Measurements from ENCODE around the gene MAGIX.

The MAGIX gene

DNA sequence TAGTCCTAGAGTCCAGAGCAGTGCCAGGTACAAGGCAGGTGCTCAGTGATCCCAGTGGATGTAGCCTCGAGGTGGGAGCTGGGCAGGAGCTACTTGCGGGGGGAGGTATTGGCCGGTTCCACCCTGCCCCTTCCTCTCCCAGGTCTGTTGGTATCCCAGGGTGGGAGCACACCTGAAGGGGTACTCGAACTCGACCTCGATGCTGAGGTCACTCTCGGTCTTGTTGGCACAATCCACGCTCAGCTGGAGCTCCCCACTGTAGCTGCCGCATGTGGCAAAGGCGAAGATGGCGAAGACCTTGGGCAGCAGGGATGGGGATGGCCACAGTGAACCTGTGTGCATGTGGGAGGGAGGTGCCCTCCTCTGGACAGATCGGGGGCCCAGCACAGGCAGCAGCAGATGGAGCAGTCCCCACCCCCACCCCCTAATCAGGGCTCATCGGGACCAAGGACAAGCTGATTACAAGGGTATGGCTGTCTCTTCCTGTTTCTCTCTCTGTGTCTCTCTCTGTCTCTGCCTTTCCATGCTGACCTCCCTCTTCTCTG is 35.1 kb downstream of the MAGIX start:
- TF ChIP-seq, protein P1, sequence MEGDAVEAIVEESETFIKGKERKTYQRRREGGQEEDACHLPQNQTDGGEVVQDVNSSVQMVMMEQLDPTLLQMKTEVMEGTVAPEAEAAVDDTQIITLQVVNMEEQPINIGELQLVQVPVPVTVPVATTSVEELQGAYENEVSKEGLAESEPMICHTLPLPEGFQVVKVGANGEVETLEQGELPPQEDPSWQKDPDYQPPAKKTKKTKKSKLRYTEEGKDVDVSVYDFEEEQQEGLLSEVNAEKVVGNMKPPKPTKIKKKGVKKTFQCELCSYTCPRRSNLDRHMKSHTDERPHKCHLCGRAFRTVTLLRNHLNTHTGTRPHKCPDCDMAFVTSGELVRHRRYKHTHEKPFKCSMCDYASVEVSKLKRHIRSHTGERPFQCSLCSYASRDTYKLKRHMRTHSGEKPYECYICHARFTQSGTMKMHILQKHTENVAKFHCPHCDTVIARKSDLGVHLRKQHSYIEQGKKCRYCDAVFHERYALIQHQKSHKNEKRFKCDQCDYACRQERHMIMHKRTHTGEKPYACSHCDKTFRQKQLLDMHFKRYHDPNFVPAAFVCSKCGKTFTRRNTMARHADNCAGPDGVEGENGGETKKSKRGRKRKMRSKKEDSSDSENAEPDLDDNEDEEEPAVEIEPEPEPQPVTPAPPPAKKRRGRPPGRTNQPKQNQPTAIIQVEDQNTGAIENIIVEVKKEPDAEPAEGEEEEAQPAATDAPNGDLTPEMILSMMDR (IDR thresholded peaks at IDR 0.05; ENCODE audit: insufficient read depth, missing control alignments), result no peak
- peak; percentile 46 for DNase-seq (ENCODE audit: insufficient read length, low spot score)
- FAIRE-seq, result peak; percentile 77

DNA sequence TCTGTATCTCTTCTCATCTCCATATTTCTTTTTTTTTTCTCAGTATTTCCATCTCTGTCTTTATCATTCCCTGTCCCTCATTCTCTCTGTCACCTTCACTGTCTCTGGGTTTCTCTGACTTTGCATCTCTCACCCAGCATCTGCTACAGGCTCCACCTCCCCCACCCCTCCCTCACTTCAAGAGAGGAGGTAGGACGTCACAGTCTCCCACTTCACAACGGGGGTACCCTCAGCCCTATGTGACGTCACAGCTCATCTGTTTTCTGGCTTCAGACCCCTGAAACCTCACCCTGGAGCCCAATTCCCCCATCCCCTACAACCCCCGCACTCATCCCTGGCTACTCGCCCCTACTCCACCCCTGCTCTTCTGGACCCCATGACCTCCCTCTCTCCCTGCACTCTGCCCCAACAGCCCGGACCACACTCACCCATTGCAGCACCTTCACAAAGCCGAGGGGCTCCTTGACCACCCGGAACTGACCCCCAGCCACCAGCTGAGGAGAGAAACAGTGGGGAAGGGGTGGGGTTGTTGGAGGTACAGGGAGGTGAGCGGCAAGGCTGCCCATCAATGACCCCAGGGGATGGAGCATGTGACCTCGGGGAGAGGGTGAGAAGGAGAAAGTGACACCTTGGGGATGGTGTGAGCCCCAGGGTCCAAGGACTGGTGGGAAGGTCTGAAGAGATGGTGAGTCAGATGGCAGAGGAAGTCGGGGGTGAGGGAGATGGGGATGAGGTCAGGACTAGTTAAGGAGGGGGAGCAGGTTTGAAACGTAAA is 36.2 kb downstream of the MAGIX start:
- TF ChIP-seq, protein P1 (IDR thresholded peaks at IDR 0.05; ENCODE audit: insufficient read depth, missing control alignments), result no peak
- no peak for DNase-seq (ENCODE audit: insufficient read length, low spot score)
- FAIRE-seq, result no peak

DNA sequence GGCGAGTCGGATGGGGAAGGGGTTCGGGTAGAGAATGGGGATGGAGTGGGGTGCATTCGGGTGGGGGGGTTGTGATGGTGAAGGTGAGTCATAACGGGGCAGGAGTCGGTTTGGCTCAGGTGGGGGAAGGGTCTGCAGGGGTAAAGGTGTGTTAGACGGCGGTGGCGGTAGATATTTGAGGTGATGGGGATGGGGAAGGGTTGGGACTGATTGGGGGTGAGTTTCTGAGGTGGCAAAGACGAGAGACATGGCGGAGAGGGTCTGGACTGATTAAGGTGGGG is 36.7 kb downstream of the MAGIX start:
- FAIRE-seq (no peak), DNase-seq (ENCODE audit: insufficient read length, low spot score) (no peak)
- TF ChIP-seq, protein P1 (IDR thresholded peaks at IDR 0.05; ENCODE audit: insufficient read depth, missing control alignments), result no peak

DNA sequence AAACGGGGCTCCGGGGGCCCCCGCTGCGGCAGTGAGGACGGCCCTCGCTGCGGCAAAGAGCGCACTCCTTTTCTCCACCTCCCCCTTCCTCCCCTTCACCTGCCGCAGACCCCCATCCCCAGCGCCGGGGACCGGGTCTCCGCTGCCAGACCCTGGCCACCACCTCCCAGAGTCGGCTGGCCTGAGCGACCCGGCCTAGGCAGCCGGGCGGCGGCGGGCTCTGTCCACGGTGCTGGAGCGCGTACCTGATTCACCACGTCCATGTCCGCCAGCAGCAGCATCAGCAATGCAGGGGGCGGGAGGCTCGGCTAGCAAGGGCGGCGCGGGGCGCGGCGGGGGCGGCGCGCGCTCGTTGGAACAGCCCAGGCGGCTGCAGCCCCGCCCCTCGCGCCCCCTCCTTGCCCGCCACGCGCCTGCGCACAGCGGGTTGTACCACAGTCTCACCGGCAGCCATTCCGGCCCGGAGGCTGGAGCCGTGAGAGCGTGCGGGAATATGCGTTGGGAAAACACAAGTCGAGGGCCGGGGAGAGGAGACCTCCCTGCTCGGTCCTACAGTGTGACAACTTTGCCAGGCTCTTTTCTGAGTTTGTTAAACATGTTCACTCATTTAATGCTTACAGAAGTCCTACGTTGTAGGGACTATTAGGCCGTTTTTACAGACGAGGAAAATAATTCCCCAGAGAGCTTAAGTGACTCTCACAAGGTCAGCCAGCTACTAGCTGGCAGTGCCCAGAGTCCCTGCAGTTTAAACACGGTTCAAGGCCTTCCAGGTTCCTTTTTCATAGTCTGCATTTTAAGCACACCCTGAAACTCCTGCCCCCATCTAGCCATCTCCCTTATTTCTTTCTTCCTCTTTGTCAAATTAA is 37.6 kb downstream of the MAGIX start, which contains the start of gene SYP:
SYP (minus strand) TSS at position 288 of the 866 bp plus-strand sequence; CDS start at position 281, 7 bp downstream.
- TF ChIP-seq, protein P1 (IDR thresholded peaks at IDR 0.05; ENCODE audit: insufficient read depth, missing control alignments), result no peak
- FAIRE-seq (no peak), DNase-seq (ENCODE audit: insufficient read length, low spot score) (peak; percentile 46)

DNA sequence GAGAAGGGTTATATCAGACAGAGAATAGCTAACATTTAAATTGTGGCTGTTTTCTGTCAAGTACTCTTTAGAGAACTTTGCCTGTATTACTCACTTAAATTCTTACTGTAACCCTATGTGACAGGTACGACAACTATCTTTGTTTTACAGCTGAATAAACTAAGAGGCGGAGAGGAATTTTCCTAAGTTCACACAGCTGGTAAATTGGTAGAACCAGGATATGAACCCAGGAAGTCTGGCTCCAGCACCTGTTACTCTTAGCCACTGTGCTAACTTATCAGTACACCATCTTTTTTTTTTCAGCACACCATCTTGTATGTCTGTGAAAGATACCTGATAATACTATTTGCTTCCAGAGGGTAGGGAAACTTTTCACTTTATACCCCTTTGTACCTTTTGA is 39.5 kb downstream of the MAGIX start:
- TF ChIP-seq, protein P1 (IDR thresholded peaks at IDR 0.05; ENCODE audit: insufficient read depth, missing control alignments), result no peak
- FAIRE-seq (no peak), DNase-seq (ENCODE audit: insufficient read length, low spot score) (no peak)

DNA sequence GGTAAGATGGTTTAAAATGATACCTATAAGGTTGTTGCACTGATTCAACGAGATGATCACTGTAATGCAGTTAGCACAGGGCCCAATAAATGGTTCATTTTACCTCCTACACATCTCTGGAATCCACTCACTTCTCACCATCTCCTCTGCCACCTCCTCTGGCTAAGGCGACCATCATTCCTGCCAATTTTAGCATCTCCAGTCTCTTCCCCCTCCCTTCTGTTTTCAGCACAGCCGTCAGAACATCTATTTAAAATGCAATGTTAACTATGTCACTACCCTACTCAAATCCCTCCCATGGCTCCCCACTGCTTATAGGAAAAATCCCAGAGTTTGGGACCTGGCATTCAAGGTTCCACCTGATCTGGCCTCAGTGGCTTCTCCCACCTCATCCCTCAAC is 41.0 kb downstream of the MAGIX start:
- DNase-seq (ENCODE audit: insufficient read length, low spot score), result no peak
- TF ChIP-seq, protein P1 (IDR thresholded peaks at IDR 0.05; ENCODE audit: insufficient read depth, missing control alignments), result no peak
- FAIRE-seq, result no peak

All from D721Med (cell line).